ENCODE results near the gene MLST8.
A peak's percentile ranks its signal among the peaks of the same experiment; 100 is the strongest.

Gene MLST8

DNA sequence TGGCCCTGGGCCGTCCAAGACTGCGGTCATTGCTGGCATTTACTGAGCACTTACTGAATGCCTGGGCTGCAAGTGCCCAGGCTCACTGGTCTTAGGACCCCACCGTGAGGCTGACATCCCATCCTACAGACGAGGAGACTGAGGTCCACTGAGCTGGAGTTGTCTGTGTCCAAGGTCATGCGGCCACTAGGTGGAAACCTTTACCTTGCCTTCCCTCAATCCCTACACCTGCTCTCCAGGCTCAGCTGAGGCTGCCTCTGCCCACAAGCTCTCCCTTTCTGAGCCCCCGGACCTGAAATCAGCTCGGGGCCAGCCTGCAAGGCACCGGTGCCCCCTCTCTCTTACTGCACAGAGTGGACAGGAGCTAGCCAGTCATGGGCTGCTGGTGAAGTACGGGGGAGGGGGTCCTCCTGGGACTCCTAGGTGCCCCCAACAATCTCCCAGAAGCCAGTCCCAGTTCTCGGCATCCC is 10.4 kb upstream of the MLST8 start (continued):
- TF ChIP-seq, protein P1, sequence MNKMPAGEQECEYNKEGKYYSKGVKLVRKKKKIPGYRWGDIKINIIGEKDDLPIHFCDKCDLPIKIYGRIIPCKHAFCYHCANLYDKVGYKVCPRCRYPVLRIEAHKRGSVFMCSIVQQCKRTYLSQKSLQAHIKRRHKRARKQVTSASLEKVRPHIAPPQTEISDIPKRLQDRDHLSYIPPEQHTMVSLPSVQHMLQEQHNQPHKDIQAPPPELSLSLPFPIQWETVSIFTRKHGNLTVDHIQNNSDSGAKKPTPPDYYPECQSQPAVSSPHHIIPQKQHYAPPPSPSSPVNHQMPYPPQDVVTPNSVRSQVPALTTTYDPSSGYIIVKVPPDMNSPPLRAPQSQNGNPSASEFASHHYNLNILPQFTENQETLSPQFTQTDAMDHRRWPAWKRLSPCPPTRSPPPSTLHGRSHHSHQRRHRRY (tag by site-specific recombination; IDR thresholded peaks at IDR 0.05) = no peak
- no peak for TF ChIP-seq ZNF302 (tag by site-specific recombination; IDR thresholded peaks at IDR 0.05; ENCODE audit: low read depth)
- TF ChIP-seq, protein P2, sequence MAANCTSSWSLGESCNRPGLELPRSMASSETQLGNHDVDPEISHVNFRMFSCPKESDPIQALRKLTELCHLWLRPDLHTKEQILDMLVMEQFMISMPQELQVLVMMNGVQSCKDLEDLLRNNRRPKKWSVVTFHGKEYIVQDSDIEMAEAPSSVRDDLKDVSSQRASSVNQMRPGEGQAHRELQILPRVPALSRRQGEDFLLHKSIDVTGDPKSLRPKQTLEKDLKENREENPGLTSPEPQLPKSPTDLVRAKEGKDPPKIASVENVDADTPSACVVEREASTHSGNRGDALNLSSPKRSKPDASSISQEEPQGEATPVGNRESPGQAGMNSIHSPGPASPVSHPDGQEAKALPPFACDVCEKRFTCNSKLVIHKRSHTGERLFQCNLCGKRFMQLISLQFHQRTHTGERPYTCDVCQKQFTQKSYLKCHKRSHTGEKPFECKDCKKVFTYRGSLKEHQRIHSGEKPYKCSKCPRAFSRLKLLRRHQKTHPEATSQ (tag by site-specific recombination; IDR thresholded peaks at IDR 0.05) = peak; percentile 71; the same call in 1 of the 2 replicates
- TF ChIP-seq ZNF785 (tag by site-specific recombination; IDR thresholded peaks at IDR 0.05) = no peak
- TF ChIP-seq ZNF311 (tag by site-specific recombination; IDR thresholded peaks at IDR 0.05; ENCODE audit: borderline replicate concordance) = no peak
- TF ChIP-seq ZNF623 (tag by site-specific recombination; IDR thresholded peaks at IDR 0.05) = peak; percentile 17; the same call in 1 of the 2 replicates
- TF ChIP-seq ZNF48 (tag by site-specific recombination; IDR thresholded peaks at IDR 0.05) = no peak
- TF ChIP-seq SP7 (tag by site-specific recombination; IDR thresholded peaks at IDR 0.05) = peak; percentile 36; the same call in 1 of the 2 replicates
- no peak for TF ChIP-seq ZNF341 (tag by site-specific recombination; IDR thresholded peaks at IDR 0.05; ENCODE audit: low read depth)
- no peak for TF ChIP-seq ZFP37 (tag by site-specific recombination; IDR thresholded peaks at IDR 0.05)
- TF ChIP-seq, protein P3, sequence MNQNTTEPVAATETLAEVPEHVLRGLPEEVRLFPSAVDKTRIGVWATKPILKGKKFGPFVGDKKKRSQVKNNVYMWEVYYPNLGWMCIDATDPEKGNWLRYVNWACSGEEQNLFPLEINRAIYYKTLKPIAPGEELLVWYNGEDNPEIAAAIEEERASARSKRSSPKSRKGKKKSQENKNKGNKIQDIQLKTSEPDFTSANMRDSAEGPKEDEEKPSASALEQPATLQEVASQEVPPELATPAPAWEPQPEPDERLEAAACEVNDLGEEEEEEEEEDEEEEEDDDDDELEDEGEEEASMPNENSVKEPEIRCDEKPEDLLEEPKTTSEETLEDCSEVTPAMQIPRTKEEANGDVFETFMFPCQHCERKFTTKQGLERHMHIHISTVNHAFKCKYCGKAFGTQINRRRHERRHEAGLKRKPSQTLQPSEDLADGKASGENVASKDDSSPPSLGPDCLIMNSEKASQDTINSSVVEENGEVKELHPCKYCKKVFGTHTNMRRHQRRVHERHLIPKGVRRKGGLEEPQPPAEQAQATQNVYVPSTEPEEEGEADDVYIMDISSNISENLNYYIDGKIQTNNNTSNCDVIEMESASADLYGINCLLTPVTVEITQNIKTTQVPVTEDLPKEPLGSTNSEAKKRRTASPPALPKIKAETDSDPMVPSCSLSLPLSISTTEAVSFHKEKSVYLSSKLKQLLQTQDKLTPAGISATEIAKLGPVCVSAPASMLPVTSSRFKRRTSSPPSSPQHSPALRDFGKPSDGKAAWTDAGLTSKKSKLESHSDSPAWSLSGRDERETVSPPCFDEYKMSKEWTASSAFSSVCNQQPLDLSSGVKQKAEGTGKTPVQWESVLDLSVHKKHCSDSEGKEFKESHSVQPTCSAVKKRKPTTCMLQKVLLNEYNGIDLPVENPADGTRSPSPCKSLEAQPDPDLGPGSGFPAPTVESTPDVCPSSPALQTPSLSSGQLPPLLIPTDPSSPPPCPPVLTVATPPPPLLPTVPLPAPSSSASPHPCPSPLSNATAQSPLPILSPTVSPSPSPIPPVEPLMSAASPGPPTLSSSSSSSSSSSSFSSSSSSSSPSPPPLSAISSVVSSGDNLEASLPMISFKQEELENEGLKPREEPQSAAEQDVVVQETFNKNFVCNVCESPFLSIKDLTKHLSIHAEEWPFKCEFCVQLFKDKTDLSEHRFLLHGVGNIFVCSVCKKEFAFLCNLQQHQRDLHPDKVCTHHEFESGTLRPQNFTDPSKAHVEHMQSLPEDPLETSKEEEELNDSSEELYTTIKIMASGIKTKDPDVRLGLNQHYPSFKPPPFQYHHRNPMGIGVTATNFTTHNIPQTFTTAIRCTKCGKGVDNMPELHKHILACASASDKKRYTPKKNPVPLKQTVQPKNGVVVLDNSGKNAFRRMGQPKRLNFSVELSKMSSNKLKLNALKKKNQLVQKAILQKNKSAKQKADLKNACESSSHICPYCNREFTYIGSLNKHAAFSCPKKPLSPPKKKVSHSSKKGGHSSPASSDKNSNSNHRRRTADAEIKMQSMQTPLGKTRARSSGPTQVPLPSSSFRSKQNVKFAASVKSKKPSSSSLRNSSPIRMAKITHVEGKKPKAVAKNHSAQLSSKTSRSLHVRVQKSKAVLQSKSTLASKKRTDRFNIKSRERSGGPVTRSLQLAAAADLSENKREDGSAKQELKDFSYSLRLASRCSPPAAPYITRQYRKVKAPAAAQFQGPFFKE (tag by site-specific recombination; IDR thresholded peaks at IDR 0.05; ENCODE audit: borderline replicate concordance) = no peak
- TF ChIP-seq IKZF3 (tag by site-specific recombination; IDR thresholded peaks at IDR 0.05) = no peak
- TF ChIP-seq YY1 (tag by site-specific recombination; IDR thresholded peaks at IDR 0.05) = no peak
- TF ChIP-seq ZNF112 (tag by site-specific recombination; IDR thresholded peaks at IDR 0.05) = no peak
- TF ChIP-seq, protein P4, sequence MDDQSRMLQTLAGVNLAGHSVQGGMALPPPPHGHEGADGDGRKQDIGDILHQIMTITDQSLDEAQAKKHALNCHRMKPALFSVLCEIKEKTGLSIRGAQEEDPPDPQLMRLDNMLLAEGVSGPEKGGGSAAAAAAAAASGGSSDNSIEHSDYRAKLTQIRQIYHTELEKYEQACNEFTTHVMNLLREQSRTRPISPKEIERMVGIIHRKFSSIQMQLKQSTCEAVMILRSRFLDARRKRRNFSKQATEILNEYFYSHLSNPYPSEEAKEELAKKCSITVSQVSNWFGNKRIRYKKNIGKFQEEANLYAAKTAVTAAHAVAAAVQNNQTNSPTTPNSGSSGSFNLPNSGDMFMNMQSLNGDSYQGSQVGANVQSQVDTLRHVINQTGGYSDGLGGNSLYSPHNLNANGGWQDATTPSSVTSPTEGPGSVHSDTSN (CRISPR knock-in tag; IDR thresholded peaks at IDR 0.05) = no peak
- TF ChIP-seq ZNF121 (tag by site-specific recombination; IDR thresholded peaks at IDR 0.05) = peak; percentile 61; the same call in 1 of the 2 replicates
- TF ChIP-seq HOXD13 (CRISPR knock-in tag; IDR thresholded peaks at IDR 0.05; ENCODE audit: borderline replicate concordance) = no peak
- no peak for TF ChIP-seq ZNF266 (tag by site-specific recombination; IDR thresholded peaks at IDR 0.05; ENCODE audit: low read depth)
- no peak; the same call in 1 of the 2 replicates for TF ChIP-seq ZNF768 (tag by site-specific recombination; IDR thresholded peaks at IDR 0.05)
- TF ChIP-seq ZFP41 (tag by site-specific recombination; IDR thresholded peaks at IDR 0.05; ENCODE audit: borderline replicate concordance) = no peak
- no peak for TF ChIP-seq BCL11A (tag by site-specific recombination; IDR thresholded peaks at IDR 0.05; ENCODE audit: low read depth)
- no peak for TF ChIP-seq TRIM28 (IDR thresholded peaks at IDR 0.05; ENCODE audit: borderline replicate concordance, low read length)
- TF ChIP-seq KLF7 (tag by site-specific recombination; IDR thresholded peaks at IDR 0.05; ENCODE audit: borderline replicate concordance) = no peak
- no peak for TF ChIP-seq ZNF660 (tag by site-specific recombination; IDR thresholded peaks at IDR 0.05)
- TF ChIP-seq OVOL3 (tag by site-specific recombination; IDR thresholded peaks at IDR 0.05) = no peak
- TF ChIP-seq ZNF830 (tag by site-specific recombination; IDR thresholded peaks at IDR 0.05; ENCODE audit: low read depth) = no peak
- TF ChIP-seq ZNF423 (tag by site-specific recombination; IDR thresholded peaks at IDR 0.05) = no peak
- TF ChIP-seq, protein P5, sequence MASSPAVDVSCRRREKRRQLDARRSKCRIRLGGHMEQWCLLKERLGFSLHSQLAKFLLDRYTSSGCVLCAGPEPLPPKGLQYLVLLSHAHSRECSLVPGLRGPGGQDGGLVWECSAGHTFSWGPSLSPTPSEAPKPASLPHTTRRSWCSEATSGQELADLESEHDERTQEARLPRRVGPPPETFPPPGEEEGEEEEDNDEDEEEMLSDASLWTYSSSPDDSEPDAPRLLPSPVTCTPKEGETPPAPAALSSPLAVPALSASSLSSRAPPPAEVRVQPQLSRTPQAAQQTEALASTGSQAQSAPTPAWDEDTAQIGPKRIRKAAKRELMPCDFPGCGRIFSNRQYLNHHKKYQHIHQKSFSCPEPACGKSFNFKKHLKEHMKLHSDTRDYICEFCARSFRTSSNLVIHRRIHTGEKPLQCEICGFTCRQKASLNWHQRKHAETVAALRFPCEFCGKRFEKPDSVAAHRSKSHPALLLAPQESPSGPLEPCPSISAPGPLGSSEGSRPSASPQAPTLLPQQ (tag by site-specific recombination; IDR thresholded peaks at IDR 0.05) = peak; percentile 40; the same call in 1 of the 2 replicates
- TF ChIP-seq ZFHX2 (tag by site-specific recombination; conservative IDR thresholded peaks at IDR 0.05) = 0 out of 2 replicates have a peak, but pooled peaks have one; percentile 19
- no peak for TF ChIP-seq ZNF19 (tag by site-specific recombination; IDR thresholded peaks at IDR 0.05; ENCODE audit: low read depth)
- TF ChIP-seq GLIS1 (tag by site-specific recombination; IDR thresholded peaks at IDR 0.05) = peak; percentile 10; the same call in 1 of the 2 replicates

All from HEK293 (cell line).